Astrocyte of the cerebellum (primary cell): ENCODE data around the gene GNA14.

ENCODE experiments used
- DNase-seq: peaks from one replicate; pipeline ENCODE4 v3.0.0-alpha.2; 2011; ENCODE audit warnings: low read depth
- H3K4me3 ChIP-seq: 2 replicates; pipeline ENCODE4 v1.5.1; 2011; ENCODE audit warnings: mild to moderate bottlenecking, low read depth, low read length, moderate library complexity
- in situ Hi-C: cut with HindIII; loops from 2 replicates; pipeline ENCODE4 v1.10.0; 2017; ENCODE audit warnings: low sequenced_read_pairs
- TF ChIP-seq, protein P1 (sequence below): IDR thresholded peaks from 2 replicates; pipeline ENCODE4 v1.5.1; 2012; ENCODE audit warnings: low read length, low read depth, moderate library complexity, mild to moderate bottlenecking; ENCODE audit errors: missing control alignments

Gene GNA14

DNA sequence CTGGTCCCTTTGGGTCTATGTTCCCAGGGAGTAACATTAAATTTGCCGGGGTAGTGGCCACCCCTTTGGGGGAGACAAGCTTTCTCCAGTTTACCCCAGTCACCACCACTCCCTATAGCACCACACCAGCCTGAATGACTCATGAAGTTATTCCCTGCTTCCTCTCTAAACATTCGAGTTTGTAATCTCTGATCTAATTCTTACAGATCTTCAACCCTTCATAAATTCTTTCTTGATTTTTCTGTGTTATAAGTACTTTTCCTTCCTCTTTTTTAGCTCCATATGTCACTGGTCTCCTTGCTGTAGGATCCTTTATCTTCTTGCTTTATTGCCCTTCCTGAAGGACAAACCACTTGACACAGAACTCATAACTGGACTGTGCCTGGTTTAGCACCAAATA lies 55.6 kb downstream of the GNA14 start:
- DNase-seq: no peak
- in situ Hi-C loops: no loop called here
- H3K4me3 ChIP-seq: no peak overlapping the region
- TF ChIP-seq, protein P1, sequence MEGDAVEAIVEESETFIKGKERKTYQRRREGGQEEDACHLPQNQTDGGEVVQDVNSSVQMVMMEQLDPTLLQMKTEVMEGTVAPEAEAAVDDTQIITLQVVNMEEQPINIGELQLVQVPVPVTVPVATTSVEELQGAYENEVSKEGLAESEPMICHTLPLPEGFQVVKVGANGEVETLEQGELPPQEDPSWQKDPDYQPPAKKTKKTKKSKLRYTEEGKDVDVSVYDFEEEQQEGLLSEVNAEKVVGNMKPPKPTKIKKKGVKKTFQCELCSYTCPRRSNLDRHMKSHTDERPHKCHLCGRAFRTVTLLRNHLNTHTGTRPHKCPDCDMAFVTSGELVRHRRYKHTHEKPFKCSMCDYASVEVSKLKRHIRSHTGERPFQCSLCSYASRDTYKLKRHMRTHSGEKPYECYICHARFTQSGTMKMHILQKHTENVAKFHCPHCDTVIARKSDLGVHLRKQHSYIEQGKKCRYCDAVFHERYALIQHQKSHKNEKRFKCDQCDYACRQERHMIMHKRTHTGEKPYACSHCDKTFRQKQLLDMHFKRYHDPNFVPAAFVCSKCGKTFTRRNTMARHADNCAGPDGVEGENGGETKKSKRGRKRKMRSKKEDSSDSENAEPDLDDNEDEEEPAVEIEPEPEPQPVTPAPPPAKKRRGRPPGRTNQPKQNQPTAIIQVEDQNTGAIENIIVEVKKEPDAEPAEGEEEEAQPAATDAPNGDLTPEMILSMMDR: no peak

DNA sequence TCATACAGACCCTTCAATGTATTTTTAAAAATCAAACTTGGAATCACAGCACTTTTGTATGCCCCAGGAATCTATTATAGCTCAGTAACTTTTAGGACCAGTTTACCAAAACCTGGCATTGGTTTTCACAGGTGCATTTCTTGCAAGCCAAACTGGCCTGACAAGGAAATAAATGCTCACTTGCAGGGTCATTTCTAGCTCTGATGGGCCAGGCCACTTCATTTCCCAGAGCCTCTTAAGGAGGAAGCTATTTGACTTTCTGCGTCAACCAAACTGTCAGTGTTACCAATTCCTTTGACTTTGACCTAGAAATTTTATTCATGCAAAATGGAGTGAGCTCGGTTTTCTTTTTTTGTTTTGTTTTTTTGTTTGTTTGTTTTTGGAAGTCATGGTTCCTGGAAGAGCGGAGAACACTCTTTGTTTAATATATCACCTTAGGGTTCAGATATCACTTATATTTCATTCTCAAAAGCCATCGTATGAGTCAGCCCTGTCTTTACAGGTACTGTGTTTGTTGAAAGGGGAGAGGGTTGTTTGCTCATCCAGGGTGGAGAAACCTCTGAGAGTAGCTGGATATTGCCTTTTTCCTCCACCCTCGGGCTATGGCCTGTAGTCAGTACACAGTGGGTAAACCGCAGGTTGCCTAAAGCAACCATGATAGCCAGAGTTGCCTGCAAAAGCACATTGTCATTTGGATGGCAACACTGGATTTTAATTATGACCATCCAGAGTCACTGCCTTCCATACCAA lies 58.9 kb downstream of the GNA14 start:
- in situ Hi-C loops: no loop called here
- TF ChIP-seq, protein P1: no peak
- H3K4me3 ChIP-seq: no peak overlapping the region
- DNase-seq: no peak

DNA sequence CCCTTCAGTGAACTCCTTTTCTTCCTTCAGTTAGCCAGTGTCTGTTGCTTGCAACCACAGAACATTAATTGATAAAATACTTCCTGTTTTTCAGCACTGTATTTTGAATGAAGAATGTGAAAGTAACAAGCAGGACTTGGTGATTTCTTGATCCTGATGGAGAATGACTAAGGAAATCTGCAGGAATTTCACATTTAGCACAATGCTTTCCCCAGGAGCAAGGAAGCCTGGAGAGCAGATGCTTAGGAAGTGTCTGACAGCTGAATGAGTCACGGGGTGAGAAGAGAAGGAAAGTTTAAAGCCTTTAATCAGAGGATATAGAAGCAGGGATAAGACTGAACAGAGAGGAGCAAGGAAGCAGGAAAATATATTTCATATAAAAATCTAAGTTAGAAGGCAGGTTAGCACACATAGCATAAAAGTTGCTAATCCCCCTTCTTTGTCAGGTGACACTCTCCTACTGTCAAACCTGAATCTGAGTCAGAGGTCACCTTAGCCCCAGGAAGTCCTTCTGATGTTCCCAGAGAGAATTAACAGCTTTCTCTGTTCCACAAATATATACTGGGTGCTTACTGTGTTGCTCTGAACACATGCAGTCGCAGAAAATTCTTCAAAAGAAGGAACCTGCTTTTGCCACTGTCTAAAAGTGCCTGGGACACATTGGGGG lies 59.7 kb downstream of the GNA14 start:
- TF ChIP-seq, protein P1: no peak
- in situ Hi-C loops: no loop called here
- peak; percentile 35 for DNase-seq
- no peak overlapping the region for H3K4me3 ChIP-seq

DNA sequence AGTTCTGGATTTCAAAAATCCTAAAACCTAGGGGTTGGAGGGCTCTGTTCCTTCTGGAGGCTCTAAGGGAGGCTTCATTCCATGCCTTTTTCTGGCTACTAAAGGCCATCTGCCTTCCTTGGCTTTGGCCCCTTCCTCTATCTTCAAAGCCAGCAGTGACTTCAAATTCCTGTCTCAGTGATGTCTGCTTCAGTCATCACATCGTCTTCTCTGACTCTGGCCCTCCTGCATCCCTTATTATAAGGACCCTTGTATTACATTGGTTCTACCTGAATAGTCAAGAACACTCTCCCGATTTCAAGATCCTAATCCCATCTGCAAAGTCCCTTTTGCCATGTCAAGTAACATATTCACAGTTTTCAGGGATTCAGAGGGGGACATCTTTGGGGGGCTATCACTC lies 60.3 kb downstream of the GNA14 start:
- in situ Hi-C loops: no loop called here
- no peak overlapping the region for H3K4me3 ChIP-seq
- TF ChIP-seq, protein P1: no peak
- DNase-seq: no peak

DNA sequence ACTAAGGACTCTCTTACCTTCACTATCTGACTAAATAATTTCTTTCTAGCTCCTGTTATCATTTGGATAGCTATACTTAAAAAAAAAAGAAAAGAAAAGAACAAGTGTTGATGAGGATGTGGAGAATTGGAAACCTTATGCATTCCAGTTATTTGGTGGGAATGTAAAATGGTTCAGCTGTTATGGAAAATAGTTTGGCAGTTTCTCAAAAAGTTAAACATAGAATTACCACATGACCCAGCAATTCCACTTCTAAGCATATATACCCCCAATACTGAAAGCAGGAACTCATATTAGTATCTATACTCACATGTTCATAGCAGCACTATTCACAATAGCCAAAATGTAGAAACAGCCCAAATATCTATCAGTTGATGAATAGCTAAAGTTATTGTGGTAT lies 61.1 kb downstream of the GNA14 start:
- TF ChIP-seq, protein P1: no peak
- in situ Hi-C loops: no loop called here
- DNase-seq: no peak
- no peak overlapping the region for H3K4me3 ChIP-seq

DNA sequence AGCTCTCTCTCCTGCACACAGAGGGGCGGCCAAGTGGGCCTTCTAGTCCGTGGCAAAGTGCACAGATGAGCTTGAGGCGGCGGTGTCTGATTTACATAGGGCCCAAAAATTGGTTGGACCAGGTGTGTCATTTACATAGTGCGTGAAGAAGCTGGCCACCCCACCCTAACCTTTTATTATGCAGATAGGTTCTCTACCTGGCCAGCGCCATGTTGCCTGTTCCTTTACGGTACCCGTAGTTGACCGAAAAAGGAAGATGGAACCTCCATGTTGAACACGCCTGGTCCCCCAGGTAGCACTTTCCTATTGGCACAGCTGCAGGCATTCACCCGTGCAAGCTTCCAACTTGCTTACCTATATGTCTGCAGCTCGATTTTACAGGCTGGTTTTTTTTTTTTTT lies 61.5 kb downstream of the GNA14 start:
- TF ChIP-seq, protein P1: no peak
- no peak for DNase-seq
- no peak overlapping the region for H3K4me3 ChIP-seq
- in situ Hi-C loops: no loop called here
